Adrenal gland (tissue), 19 donors: Measurements from ENCODE around the gene TESPA1. TPM values are rescaled to one million over a fixed set of nuclear protein-coding genes. Genes with fewer than 3 reads are reported as not detected.

Source experiments
- DNase-seq, 7 donors: peaks; one replicate each; pipeline ENCODE4 v3.0.0-alpha.2; 2019 to 2020
- H3K27ac ChIP-seq, 5 donors: fragments of 200-600 bp; sonication (generic) in 4 of 5; 1 replicate in 3 of 5; 2 replicates in 2 of 5; pipeline versions ENCODE4 v1.5.1 to v1.8.0; 2016 to 2020; ENCODE audit warnings: mild to moderate bottlenecking in 1 of 5
- H3K27me3 ChIP-seq: fragments of 200-600 bp; 2 replicates; pipeline ENCODE4 v1.8.0; 2021
- H3K36me3 ChIP-seq, 2 donors: fragments of 200-600 bp; replicated peaks in 1 of 2; 1 replicate in 1 of 2; 2 replicates in 1 of 2; pipeline versions ENCODE4 v1.5.1 to v1.8.0; 2018 to 2022
- H3K4me1 ChIP-seq, 2 donors: fragments of 200-600 bp; replicated peaks in 1 of 2; 1 replicate in 1 of 2; 2 replicates in 1 of 2; pipeline versions ENCODE4 v1.5.1 to v1.8.0; 2018 to 2021
- H3K4me3 ChIP-seq, 4 donors: fragments of 200-600 bp; sonication (generic) in 3 of 4; one replicate each; pipeline ENCODE4 v1.5.1; 2016 to 2018
- H3K9me3 ChIP-seq, 3 donors: fragments of 200-600 bp; sonication (generic) in 1 of 3; replicated peaks in 1 of 3; 1 replicate in 2 of 3; 2 replicates in 1 of 3; pipeline versions ENCODE4 v1.5.1 to v1.8.0; 2016 to 2021
- POLR2A ChIP-seq, 2 donors: fragments of 450-650 bp; IDR thresholded peaks; one replicate each; pipeline ENCODE4 v1.6.1; 2017; ENCODE audit warnings: antibody characterized with exemption in 2 of 2, mild to moderate bottlenecking in 2 of 2, moderate library complexity in 1 of 2
- WGBS, 4 donors: extraction: QIAGEN DNeasy Blood & Tissue Kit in 2 of 4; methylation state at CpG; one replicate each; pipeline versions ENCODE4 v1.1.5 to v1.1.7; 2013 to 2017; 5-methylcytosine and 5-hydroxymethylcytosine counted together
- intact Hi-C, 2 donors: fragments of 100-400 bp; cut with DNase I; formaldehyde crosslinking; loops; one replicate each; pipeline versions ENCODE4 v1.14.1 to v1.15.0; 2022 to 2023
- long read RNA-seq, 10 donors: library from polyadenylated mRNA in 3 of 10; unstranded in 2 of 10; stranded (forward) in 1 of 10; transcript quantifications; one replicate each; pipeline ENCODE4 v2.0.0 and lab custom pipeline, GENCODE V29; 2021 to 2026
- polyA plus RNA-seq, 3 donors: library from polyadenylated mRNA; stranded (reverse); fragments of 200-250 nt in 2 of 3; fragments of 350-450 nt in 1 of 3; fragmentation: Illumina TruSeq in 1 of 3; extraction: RNeasy Lipid Tissue Mini Kit (QIAGEN cat#74804) in 1 of 3; gene quantifications; one replicate each; pipeline ENCODE4 v1.2.3, GENCODE V29; 2013 to 2014
- total RNA-seq, 9 donors: library from RNA; depleted of rRNA in 4 of 9; stranded (reverse); fragments of >200 nt in 4 of 9; fragments of 120-200 nt in 1 of 9; fragmentation: NEBNext Ultra II Directional in 1 of 9; extraction: Animal tissue kit (Norgen Biotek cat#: 25700) in 1 of 9; gene quantifications; one replicate each; pipeline versions ENCODE4 v1.1.0 to v1.2.4, GENCODE V29; 2013 to 2023
- TF ChIP-seq, protein P1 (sequence below), 6 experiments: fragments of 450-650 bp in 4 of 6; fragments of 200-600 bp in 2 of 6; sonication (generic) in 1 of 6; IDR thresholded peaks; 1 replicate in 5 of 6; 2 replicates in 1 of 6; pipeline versions ENCODE4 v1.5.1 to v1.8.0; 2016 to 2021; ENCODE audit warnings: antibody characterized with exemption in 6 of 6, mild to moderate bottlenecking in 2 of 6, moderate library complexity in 1 of 6
- donor health status: healthy with polysubstance abuse.
- donor health status: Bipolar disorder and iron deficiency.
- donor health status: DM: yes; HTN: yes; CAD: no.
- donor health status: DM: no; HTN: no; CAD: no.
- donor health status: DM: no; HTN: no; CAD: no.
- donor health status: DM: yes; HTN: yes; CAD: no.

The TESPA1 gene, protein sequence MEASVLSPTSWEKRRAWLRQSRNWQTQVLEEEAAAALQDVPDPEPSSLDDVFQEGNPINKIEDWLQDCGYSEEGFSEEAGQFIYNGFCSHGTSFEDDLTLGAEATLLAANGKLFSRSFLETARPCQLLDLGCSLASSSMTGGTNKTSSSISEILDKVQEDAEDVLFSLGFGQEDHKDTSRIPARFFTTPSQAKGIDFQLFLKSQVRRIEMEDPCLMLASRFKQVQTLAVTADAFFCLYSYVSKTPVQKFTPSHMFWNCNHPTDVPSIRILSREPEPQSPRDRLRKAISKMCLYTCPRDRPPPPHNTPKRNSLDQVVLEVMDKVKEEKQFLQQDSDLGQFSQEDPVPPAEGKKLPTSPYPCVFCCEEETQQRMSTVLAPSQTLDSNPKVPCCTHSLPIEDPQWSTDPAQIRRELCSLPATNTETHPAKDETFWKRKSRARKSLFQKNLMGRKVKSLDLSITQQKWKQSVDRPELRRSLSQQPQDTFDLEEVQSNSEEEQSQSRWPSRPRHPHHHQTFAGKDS
- total RNA-seq (1 to 10 TPM in 1 of 9 donors, under 1 TPM in 5, not detected in 3; 0.11 to 2.0 (median 0.42) TPM), polyA plus RNA-seq (under 1 TPM; 0.16 to 0.20 (median 0.16) TPM)
- long read RNA-seq, donor 1: 0 reads
- long read RNA-seq, donor 2: 0 reads
- long read RNA-seq, donor 3: 0 reads
- long read RNA-seq, donor 4: 0 reads
- long read RNA-seq, donor 5: 0 reads
- long read RNA-seq, donor 6: 0 reads
- long read RNA-seq, donor 7: 0 reads
- long read RNA-seq, donor 8: 0 reads
- long read RNA-seq, donor 9: 0 reads
- long read RNA-seq, donor 10: 0 reads

GRCh38 chr12:54984658-54985376, at the start of gene TESPA1:
Gene TESPA1 (minus strand): TSS chr12:54984762. CDS start chr12:54974562, 10,200 bp downstream.
- Histone ChIP-seq H3K27me3 (no peaks in the 10 kb centered on the region), H3K9me3 (no peaks in the 10 kb centered on the region), H3K4me3 (no peak within 1 kb of the TSS), H3K4me1 (no peaks in the 10 kb centered on the region), H3K36me3 (no peaks in the 10 kb centered on the region), H3K27ac (no peak within 1 kb of the TSS)
- intact Hi-C loops: no loop called here
- 44 to 54% (median 49%) methylated on average over 7 to 12 of the region's 12 CpGs for whole genome bisulfite sequencing, 4 donors
- peak; percentile 20 to 55 (median 36) for DNase-seq
- TF ChIP-seq POLR2A (IDR thresholded peaks at IDR 0.05): no peak
- TF ChIP-seq, protein P1, sequence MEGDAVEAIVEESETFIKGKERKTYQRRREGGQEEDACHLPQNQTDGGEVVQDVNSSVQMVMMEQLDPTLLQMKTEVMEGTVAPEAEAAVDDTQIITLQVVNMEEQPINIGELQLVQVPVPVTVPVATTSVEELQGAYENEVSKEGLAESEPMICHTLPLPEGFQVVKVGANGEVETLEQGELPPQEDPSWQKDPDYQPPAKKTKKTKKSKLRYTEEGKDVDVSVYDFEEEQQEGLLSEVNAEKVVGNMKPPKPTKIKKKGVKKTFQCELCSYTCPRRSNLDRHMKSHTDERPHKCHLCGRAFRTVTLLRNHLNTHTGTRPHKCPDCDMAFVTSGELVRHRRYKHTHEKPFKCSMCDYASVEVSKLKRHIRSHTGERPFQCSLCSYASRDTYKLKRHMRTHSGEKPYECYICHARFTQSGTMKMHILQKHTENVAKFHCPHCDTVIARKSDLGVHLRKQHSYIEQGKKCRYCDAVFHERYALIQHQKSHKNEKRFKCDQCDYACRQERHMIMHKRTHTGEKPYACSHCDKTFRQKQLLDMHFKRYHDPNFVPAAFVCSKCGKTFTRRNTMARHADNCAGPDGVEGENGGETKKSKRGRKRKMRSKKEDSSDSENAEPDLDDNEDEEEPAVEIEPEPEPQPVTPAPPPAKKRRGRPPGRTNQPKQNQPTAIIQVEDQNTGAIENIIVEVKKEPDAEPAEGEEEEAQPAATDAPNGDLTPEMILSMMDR (IDR thresholded peaks at IDR 0.05): no peak

DNA sequence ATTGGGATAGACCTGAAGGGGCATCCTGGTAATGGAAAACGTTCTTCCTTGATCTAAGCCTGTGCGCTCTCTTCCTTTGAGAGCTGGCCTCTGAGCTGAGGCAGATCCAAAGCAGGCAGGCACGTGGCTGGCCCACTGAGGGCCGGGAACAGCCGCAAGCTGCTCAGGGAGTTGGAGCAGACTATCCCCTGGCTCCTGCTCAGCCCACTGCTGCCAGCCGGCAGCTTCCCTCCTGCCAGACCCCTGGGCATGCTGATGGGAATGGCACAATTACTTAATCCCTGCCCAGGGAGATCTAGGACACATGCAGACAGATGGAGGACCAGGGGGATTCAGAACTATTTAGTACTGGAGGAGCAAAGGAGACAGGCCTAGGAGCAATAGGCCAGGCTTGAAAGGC, 49.7 kb upstream of the TESPA1 start:
- 40 to 61% (median 58%) methylated on average over 3 to 6 of the region's 6 CpGs for WGBS, 4 donors
- no peaks in the 10 kb centered on the region for H3K4me1 ChIP-seq
- H3K27me3 ChIP-seq: no peaks in the 10 kb centered on the region
- intact Hi-C loops: no loop called here
- no peak for DNase-seq
- no peaks in the 10 kb centered on the region for H3K36me3 ChIP-seq
- no peak overlapping the region for H3K4me3 ChIP-seq
- no peak overlapping the region for H3K27ac ChIP-seq
- TF ChIP-seq, protein P1 (IDR thresholded peaks at IDR 0.05): no peak
- TF ChIP-seq POLR2A (IDR thresholded peaks at IDR 0.05): no peak
- no peaks in the 10 kb centered on the region for H3K9me3 ChIP-seq

DNA sequence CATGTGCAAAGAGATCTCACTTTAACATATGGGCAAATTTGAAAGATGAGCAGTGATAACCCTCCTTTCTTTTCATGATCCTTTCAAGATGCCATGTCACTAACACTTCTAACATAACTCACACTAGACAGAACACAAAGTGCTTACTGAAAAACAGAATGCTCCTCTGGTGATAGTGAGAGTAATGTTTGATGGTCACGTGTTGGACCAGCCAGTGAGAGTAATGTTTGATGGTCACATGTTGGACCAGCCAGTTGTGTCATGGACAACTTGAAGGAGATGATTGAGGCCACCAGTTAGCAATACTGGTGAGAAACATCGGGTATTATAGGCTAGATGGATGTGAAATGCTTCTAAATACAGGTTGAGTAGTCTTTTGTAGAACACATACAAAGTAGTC, 40.9 kb upstream of the TESPA1 start:
- intact Hi-C loops: no loop called here
- Histone ChIP-seq H3K36me3 (no peaks in the 10 kb centered on the region), H3K4me3 (no peak overlapping the region), H3K27ac (no peak overlapping the region), H3K9me3 (no peaks in the 10 kb centered on the region), H3K4me1 (no peaks in the 10 kb centered on the region), H3K27me3 (peaks cover 7% of the 10 kb centered on the region)
- TF ChIP-seq, protein P1 (IDR thresholded peaks at IDR 0.05): no peak
- no peak for TF ChIP-seq POLR2A (IDR thresholded peaks at IDR 0.05)
- DNase-seq: no peak
- WGBS, 4 donors: 52 to 71% (median 64%) methylated on average over 2 of the region's 2 CpGs

- TF ChIP-seq, protein P1 (IDR thresholded peaks at IDR 0.05): no peak
- no peak for TF ChIP-seq POLR2A (IDR thresholded peaks at IDR 0.05)
- Histone ChIP-seq H3K4me3 (no peak overlapping the region), H3K36me3 (no peaks in the 10 kb centered on the region), H3K27ac (no peak overlapping the region), H3K9me3 (no peaks in the 10 kb centered on the region), H3K4me1 (no peaks in the 10 kb centered on the region), H3K27me3 (peaks cover 7% of the 10 kb centered on the region)
- 57 to 70% (median 64%) methylated on average over 2 of the region's 2 CpGs for WGBS, 4 donors
- intact Hi-C loops: no loop called here
- no peak for DNase-seq
Observed at GRCh38 chr12:55024575-55024974, 40.0 kb upstream of the TESPA1 start.
